HG03457 (cell line): ENCODE measurements around the gene ARVCF.

ENCODE experiments used
- ATAC-seq: cut with Tn5 transposase; IDR thresholded peaks from one replicate; pipeline ENCODE4 v1.9.1; 2021; ENCODE audit warnings: moderate number of reproducible peaks; ENCODE audit not compliant: unreplicated experiment

Gene ARVCF

GRCh38 chr22:20053407-20054033, 36.9 kb upstream of the ARVCF start:
- no peak for ATAC-seq

GRCh38 chr22:20052309-20053259, 36.0 kb upstream of the ARVCF start:
- ATAC-seq: no peak

- no peak for ATAC-seq
These were observed 35.3 kb upstream of the ARVCF start for GRCh38 chr22:20051927-20052308.

- ATAC-seq: no peak
These were observed 30.1 kb upstream of the ARVCF start for GRCh38 chr22:20046730-20047129.

GRCh38 chr22:20044495-20045151, 28.0 kb upstream of the ARVCF start:
- ATAC-seq: no peak

GRCh38 chr22:20043997-20044342, 27.3 kb upstream of the ARVCF start:
- no peak for ATAC-seq

GRCh38 chr22:20043057-20043996, 26.7 kb upstream of the ARVCF start:
- no peak for ATAC-seq

- ATAC-seq: no peak
These were observed 23.9 kb upstream of the ARVCF start for GRCh38 chr22:20040327-20041200.

- ATAC-seq: no peak
These were observed 23.2 kb upstream of the ARVCF start for GRCh38 chr22:20039683-20040325.

GRCh38 chr22:20038574-20038973, 22.0 kb upstream of the ARVCF start:
- ATAC-seq: no peak

- ATAC-seq: no peak
These were observed 20.8 kb upstream of the ARVCF start for GRCh38 chr22:20037419-20037818.

GRCh38 chr22:20036535-20037392, 20.1 kb upstream of the ARVCF start:
- ATAC-seq: no peak

GRCh38 chr22:20036084-20036482, 19.5 kb upstream of the ARVCF start:
- no peak for ATAC-seq

GRCh38 chr22:20035375-20036083, 18.9 kb upstream of the ARVCF start:
- no peak for ATAC-seq

GRCh38 chr22:20034143-20034542, 17.5 kb upstream of the ARVCF start:
- ATAC-seq: no peak

- ATAC-seq: no peak
These were observed 16.6 kb upstream of the ARVCF start for GRCh38 chr22:20033045-20033706.

- no peak for ATAC-seq
These were observed 15.9 kb upstream of the ARVCF start for GRCh38 chr22:20032407-20032991.
